ENCODE measurements around the gene SUPT20HL1. TPM values are rescaled to one million over a fixed set of nuclear protein-coding genes. Genes with fewer than 3 reads are reported as not detected.

The SUPT20HL1 gene
- total RNA-seq, 4 donors from 2014 or later: not detected

- Histone ChIP-seq H3K4me1 (no peaks in the 10 kb centered on the region), H3K4me3 (replicated peaks in 1 of 3) (no peak overlapping the region), H3K9me3 (no peaks in the 10 kb centered on the region), H3K27ac (no peak overlapping the region), H3K36me3 (no peaks in the 10 kb centered on the region), H3K27me3 (no peaks in the 10 kb centered on the region)
- intact Hi-C loops (cut with DNase I): no loop called here
- no peak for TF ChIP-seq CTCF (IDR thresholded peaks at IDR 0.05)
- TF ChIP-seq POLR2A (IDR thresholded peaks at IDR 0.05): no peak
- DNase-seq: no peak
Measured at GRCh38 chrX:24334461-24334860, 26.0 kb upstream of the SUPT20HL1 start.

- TF ChIP-seq POLR2A (IDR thresholded peaks at IDR 0.05) (no peak), CTCF (IDR thresholded peaks at IDR 0.05) (no peak)
- Histone ChIP-seq H3K36me3 (no peaks in the 10 kb centered on the region), H3K4me3 (replicated peaks in 1 of 3) (no peak overlapping the region), H3K27me3 (no peaks in the 10 kb centered on the region), H3K27ac (no peak overlapping the region), H3K4me1 (no peaks in the 10 kb centered on the region), H3K9me3 (no peaks in the 10 kb centered on the region)
- DNase-seq: no peak
- 100% methylated on average over 1 of the region's 1 CpG for WGBS, 2 donors
- intact Hi-C loops (cut with DNase I): no loop called here
Measured at GRCh38 chrX:24335871-24336270, 24.6 kb upstream of the SUPT20HL1 start.

- H3K9me3 ChIP-seq: no peaks in the 10 kb centered on the region
- H3K27ac ChIP-seq: no peak overlapping the region
- H3K27me3 ChIP-seq: no peaks in the 10 kb centered on the region
- H3K4me1 ChIP-seq: no peaks in the 10 kb centered on the region
- H3K4me3 ChIP-seq (replicated peaks in 1 of 3): no peak overlapping the region
- no peaks in the 10 kb centered on the region for H3K36me3 ChIP-seq
- no peak for DNase-seq
- intact Hi-C loops (cut with DNase I): no loop called here
- TF ChIP-seq POLR2A (IDR thresholded peaks at IDR 0.05): no peak
- TF ChIP-seq CTCF (IDR thresholded peaks at IDR 0.05): no peak
Measured at GRCh38 chrX:24339911-24340310, 20.5 kb upstream of the SUPT20HL1 start.

GRCh38 chrX:24340501-24340900 is 19.9 kb upstream of the SUPT20HL1 start:
- no peak for TF ChIP-seq CTCF (IDR thresholded peaks at IDR 0.05)
- H3K27ac ChIP-seq: no peak overlapping the region
- no peak for DNase-seq
- H3K4me3 ChIP-seq (replicated peaks in 1 of 3): no peak overlapping the region
- no peaks in the 10 kb centered on the region for H3K27me3 ChIP-seq
- H3K9me3 ChIP-seq: no peaks in the 10 kb centered on the region
- intact Hi-C loops (cut with DNase I): no loop called here
- no peaks in the 10 kb centered on the region for H3K4me1 ChIP-seq
- WGBS, 2 donors: 78 to 94% methylated on average over 2 of the region's 2 CpGs
- H3K36me3 ChIP-seq: no peaks in the 10 kb centered on the region

GRCh38 chrX:24341795-24342194 is 18.6 kb upstream of the SUPT20HL1 start:
- no peak for TF ChIP-seq CTCF (IDR thresholded peaks at IDR 0.05)
- no peak for TF ChIP-seq POLR2A (IDR thresholded peaks at IDR 0.05)
- H3K36me3 ChIP-seq: no peaks in the 10 kb centered on the region

More at GRCh38 chrX:24341795-24342194, 18.6 kb upstream of the SUPT20HL1 start:
- WGBS, 2 donors: 80 to 83% methylated on average over 1 of the region's 1 CpG
- H3K9me3 ChIP-seq: no peaks in the 10 kb centered on the region
- intact Hi-C loops (cut with DNase I): no loop called here
- DNase-seq: no peak
- H3K27ac ChIP-seq: no peak overlapping the region
- no peaks in the 10 kb centered on the region for H3K27me3 ChIP-seq
- H3K4me1 ChIP-seq: no peaks in the 10 kb centered on the region
- no peak overlapping the region for H3K4me3 ChIP-seq (replicated peaks in 1 of 3)
